Nucleus accumbens (tissue), 56 donors: Measurements from ENCODE around the gene GNG3.
A peak's percentile ranks its signal among the peaks of the same experiment; 100 is the strongest.
"Not testable (repeated sequence)": the region's sequence is repeated elsewhere in the genome, so short reads cannot be mapped to it uniquely, and the experiment has no call there.

Experiments
- DNase-seq, 56 donors: peaks; one replicate each; lab custom pipeline; 2025; lab: John Stamatoyannopoulos, UW

GNG3 gene

DNA sequence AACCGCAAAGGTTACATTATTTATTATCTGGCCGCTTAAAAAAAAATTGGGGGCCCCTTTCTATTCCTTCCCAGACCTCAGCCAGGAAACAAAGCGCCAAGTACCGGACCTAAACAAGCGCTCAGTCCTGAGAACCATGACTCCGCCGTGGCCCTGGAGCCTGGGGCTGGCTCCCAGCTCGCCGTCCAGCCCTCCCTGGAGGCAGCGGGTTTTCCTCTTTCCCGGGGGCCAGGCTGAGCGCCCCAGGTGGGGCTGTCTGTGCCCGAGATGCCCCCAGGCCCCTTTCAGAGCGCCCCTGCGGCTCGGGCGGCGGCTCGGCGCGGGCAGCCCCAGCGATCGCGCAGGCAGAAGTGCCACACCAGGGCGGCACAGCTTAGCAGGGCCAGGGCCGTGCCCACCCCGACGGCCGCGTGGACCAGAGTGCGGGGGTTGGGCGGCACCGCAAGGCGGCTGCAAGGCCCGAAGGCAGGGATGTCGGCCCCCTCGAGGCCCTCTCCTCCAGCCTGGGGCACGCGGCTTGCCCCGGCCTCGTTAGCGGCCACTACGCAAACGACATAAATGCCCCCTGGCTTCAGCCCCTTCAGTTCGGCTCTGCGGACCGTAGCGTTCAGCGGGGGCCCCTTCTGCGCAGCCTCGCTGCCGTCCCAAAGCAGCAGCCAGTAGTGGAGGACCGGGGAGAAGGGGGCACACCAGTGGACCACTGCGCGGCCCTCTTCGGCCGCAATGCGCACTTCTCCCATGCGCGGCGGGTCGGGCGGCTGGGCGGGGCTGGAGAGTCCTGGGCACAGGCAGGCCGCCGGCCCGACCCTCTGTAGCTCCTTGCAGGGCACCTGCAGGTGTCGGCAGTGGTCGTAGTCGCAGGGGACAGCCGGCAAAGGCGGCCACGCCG is 19.7 kb upstream of the GNG3 start:
- no peak for DNase-seq

DNA sequence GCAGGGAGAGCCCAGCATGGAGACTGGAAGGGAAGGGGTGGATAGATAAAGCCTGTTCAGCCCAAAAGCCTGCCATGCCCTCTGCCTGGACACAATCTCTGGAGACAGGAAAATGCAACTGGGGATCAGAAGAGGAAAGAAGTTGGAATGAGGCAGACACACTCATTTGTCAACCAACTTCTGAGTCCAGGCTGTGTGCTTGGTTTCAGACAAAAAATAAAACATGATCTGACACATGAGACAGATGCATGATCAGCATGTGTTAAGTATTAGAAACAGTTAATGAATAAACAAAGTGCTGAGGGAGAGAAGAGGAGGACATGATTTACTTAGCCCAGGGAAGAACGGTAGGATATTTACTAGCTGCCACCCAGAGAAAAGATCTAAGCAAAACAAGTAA is 19.0 kb upstream of the GNG3 start:
- no peak for DNase-seq

DNA sequence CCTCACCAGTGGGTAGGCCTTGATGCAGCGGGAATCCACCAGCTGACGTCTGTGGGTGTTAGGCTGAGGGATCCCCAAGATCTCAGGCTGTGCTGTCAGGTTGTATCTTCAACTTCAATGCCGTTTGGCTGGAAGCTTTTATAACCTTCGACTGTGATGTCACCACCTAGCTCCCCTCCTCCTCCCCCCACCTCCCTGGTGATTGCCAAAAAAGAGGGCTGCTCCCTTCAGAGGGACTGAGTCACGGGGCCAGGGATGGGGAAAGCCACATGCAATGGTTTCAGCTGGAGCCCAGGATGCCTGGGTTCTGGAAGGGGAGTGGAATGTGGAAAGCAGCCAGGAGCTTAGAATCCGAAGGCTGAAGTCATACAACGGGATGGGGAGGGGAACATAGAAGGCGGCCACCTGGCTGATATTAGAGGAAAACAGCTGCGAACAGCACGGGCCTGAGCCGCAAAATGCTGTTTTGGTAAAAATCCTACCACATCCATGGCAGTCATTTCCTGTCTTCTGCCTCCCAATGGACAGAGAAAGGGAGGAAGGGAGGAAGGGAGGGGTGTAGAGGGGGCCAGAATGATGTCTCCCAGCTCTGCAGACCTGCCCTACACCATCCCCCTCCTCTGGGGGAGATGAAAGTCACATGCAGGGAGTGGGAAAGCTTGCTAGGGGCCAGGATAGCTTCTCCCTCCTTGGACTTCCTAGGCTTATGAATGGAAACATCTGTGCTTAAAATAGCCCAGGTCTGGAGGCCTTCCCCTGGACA is 17.9 kb upstream of the GNG3 start, which contains the start of gene LRRN4CL:
Gene LRRN4CL, minus strand, starts transcription at position 110 of the 763 bp plus-strand sequence. CDS start 1,022 bp downstream, outside the sequence.
- peak in 32 of 56 donors; percentile 7 to 75 (median 38) for DNase-seq

DNA sequence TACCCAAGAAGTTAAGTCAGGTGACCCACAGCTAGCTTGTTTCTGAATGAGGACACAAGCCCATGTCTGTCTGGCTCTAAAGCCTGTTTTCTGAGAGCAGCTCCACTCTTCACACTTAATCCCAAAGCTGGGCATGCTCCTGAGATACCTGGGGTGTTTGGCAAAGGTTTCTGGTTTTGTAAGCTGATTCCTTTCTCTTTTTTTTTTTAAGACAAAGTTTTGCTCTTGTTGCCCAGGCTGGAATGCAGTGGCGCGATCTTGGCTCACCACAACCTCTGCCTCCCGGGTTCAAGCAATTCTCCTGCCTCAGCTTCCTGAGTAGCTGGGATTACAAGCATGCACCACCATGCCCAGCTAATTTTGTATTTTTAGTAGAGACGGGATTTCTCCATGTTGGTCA is 13.9 kb upstream of the GNG3 start:
- DNase-seq, result not testable (repeated sequence)

DNA sequence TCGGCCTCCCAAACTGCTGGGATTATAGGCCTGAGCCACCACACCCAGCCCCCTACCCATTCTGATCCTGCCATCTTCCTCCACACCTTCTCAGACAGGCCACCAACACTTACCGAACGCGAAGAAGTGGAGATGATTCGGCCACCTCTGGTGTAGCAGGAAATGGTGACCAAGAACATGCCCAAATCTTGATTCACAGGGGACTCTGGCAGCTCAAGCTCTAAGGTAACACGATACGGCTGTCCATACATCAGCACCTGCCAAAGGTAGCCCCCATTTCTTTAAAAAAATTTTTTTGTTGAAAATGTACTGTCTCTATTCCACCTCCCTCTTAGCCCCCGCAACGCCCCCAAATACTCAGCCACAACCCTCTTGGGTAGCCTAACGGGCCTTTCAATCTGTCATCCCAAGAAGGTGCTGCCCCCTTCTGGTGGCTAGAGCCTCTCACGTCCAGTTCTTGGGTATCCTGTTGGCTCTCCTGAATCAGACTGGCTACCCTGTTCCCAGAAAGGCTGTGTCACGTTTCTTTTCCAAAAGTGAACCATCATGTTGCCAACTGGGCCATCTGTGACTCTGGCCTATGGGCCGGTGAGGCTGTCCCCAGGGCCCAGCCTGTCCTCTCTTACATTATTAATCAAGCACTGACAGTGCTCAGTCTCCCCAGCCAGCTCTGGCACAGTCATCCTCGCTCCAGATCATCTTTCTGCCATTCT is 12.9 kb upstream of the GNG3 start:
- DNase-seq, result peak in 47 of 56 donors; percentile 2 to 77 (median 38)

DNA sequence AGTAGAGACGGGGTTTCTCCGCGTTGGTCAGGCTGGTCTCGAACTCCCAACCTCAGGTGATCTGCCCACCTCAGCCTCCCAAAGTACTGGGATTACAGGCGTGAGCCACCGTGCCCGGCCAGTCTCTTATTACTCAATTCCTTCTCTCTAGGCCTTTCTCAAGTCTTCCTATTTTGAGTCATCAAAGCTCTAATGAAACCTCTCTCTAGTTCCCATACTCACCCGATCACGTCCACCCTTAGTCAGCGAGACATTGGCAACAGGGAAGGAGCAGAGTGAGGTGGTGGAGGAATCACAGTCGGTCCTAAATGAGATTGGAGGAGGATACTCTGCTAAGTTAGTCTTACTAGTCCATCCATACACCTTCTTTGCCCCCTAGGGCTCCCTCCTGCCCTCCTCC is 5.2 kb upstream of the GNG3 start:
- no peak for DNase-seq

DNA sequence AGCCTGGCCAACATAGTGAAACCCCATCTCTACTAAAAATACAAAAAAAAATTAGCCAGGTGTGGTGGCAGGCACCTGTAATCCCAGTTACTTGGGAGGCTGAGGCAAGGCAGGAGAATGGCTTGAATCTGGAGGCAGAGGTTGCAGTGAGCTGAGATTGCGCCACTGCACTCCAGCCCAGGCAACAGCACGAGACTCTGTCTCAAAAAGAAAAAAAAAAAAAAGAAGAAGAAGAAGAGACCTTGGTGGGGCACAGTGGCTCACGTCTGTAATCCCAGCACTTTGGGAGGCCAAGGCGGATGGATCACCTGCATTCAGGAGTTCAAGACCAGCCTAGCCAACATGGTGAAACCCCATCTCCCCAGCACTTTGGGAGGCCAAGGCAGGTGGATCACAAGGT is 3.6 kb upstream of the GNG3 start:
- not testable (repeated sequence) for DNase-seq

DNA sequence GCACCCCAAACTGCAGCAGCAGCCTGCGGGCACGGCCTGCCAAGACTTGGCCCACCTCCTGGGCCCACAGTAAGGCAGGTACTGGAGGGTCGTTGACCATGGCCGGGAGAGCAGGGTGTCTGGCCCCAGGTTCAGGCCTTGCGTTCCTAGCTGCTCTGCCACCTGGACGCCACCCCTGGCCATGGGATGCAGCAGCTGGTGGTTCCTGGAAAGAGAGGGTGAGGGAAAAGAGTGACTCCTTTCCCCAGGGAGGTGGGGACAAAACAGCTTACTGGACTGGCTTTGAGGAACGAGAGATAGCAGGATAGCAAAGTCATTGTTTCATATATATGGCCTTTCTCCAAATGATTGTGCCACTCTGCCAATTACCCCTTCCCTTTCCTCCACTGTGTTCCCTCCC is 2.1 kb upstream of the GNG3 start:
- no peak for DNase-seq

DNA sequence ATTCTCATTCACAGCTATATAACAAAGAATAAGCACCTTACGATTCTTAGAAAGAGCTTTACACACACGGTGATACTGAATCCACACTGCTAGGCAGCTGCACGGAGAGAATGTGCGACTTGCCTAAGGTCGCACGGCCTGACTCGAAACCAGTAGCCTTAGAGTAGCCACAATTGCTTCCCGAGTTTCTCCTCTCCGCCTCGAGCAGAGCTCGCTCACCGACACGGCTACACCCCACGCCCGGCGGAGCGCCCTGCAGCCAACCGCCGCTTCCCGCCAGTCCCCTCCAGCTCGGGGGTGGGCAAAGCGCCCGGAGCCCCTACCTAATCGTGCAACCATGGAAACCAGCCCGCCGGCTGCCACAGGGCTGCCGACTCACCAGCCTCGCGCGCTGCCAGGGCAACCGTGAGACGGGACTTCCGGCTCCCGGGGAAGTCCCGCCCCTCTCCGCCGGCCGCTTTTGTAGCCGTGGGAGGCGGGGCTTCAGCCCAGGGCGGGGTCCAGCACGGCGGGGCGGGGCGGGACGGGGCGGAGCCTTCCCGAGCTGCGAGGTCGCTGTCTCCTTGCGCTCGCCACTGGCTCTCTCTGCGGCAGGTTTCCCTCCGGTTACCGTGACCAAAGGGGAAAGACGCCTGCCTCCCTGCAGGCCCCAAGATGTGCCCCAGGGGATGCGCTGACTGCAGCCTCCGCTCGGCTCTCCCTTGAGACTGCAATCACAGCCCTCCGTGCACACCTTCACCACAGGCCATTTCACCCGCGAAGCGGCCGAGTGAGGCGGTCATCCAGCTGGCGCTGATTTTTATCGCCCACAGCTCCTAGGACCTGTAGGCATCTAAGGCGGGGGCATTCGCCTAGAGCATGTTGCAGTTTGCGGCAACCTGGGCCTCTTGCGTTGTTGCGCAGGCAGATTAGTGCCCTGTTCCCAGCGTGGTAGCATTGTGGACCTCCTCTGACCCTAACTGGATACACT is 1.3 kb upstream of the GNG3 start:
- DNase-seq, result peak; percentile 61 to 98 (median 92)

DNA sequence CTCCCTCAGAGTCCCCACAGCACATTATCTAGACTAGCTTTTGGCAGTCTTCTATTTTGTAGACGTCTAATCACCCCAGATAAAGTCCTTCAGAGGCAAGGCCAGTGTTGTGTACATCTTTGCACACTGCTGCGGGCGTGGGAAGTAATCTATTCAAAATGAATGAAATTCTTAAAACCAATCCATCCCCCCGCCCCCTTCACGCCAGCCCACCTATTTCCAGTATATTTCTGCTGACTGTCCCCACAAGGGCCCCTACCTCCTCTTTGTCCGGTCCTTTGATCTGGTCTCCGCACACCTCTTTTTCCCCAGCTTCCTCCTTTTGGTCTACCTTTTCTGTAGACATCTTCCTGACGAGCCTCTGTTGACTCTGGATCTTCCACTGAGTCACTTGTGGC is 627 bp upstream of the GNG3 start:
- peak in 3 of 56 donors; percentile 40 to 53 (median 42) for DNase-seq

DNA sequence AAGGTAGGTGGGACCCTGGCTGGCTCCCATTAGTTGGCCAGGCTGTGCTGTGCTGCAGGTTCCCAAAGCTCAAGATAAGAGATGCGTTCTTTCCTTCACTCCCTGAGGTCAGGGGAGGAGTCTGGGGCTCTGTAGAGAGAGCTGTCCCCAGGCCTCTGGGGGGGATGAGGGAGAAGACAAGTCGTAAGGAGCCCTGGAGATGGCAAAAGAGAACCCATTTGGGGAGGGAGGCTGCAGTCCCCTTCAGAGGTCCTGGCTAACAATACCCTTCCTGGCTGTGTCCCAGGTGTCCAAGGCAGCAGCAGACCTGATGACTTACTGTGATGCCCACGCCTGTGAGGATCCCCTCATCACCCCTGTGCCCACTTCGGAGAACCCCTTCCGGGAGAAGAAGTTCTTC is 916 bp downstream of the GNG3 start:
- DNase-seq, result peak in 3 of 56 donors; percentile 10 to 26 (median 15)

DNA sequence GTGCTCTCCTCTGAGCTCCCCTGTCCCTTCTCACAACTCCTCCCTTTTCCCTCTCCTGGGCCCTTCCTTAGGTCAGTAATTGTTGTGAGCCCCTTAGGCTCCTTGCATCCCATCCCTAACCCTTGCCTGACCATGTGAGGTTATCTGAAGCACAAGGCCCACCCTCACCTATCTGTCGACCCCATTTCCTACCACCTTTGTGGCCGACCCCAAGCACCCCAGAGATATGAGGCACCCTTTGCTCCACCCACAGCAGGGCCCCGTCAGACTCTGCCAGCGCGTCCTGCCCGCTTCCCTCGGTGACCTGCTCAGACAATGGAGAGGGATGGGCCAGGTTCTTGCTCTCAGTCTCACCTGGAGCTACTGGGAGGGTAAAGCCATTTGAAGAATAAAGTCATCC is 1.3 kb downstream of the GNG3 start:
- peak in 8 of 56 donors; percentile 26 to 64 (median 46) for DNase-seq

DNA sequence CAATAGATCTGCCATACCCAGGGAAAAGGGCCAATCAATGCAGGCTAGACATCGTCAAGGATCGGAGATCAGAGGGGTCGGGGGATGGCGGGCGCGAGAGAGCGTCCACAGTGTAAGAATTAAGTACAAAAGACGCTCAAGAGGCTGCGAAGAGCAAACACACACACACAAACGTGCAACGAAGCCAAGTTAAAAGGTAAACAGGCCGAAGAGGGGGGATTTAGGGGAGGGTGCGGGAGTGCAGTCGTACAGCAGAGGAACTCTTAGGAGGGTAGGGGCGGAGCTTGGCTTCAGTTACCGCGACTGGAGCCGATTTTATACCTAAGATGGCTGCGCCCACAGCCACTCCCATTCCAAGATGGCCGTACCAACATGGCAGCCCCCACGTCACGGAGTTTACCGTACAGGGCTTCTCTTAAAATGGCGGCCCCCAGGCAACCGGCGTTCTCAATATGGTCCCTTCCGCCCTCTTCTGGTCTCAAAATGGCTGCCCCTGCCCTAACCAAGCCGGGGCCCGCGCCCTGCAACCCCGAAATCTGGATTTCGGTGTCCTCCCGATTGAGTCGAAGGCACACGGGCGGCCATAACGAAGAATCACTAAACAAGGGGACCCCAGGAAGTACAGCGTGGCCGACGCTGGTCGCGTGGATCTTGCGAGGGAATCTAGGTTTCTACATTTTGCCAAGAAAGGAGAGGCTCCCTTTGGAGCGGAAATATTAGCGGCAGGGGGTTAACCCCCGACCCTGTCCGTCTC is 1.9 kb downstream of the GNG3 start:
- peak in 55 of 56 donors; percentile 74 to 98 (median 94) for DNase-seq

DNA sequence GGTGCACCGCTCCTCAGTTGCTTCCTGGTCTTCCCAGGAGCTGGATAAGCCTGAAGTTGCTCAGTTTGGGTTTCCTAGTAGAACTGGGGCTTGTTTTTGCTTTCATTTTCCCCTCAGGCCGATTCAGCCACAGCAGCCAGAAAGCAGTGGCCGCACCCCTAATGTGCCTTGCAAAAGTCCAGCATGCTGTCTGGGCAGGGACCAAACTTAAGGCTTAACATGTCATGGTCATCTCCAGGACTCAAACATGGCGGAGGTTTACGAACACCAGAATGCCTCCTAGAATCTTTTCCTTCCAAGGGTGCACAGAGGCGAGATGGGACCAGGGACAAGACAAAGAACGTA is 2.5 kb downstream of the GNG3 start:
- DNase-seq, result peak in 3 of 56 donors; percentile 54 to 73 (median 70)

DNA sequence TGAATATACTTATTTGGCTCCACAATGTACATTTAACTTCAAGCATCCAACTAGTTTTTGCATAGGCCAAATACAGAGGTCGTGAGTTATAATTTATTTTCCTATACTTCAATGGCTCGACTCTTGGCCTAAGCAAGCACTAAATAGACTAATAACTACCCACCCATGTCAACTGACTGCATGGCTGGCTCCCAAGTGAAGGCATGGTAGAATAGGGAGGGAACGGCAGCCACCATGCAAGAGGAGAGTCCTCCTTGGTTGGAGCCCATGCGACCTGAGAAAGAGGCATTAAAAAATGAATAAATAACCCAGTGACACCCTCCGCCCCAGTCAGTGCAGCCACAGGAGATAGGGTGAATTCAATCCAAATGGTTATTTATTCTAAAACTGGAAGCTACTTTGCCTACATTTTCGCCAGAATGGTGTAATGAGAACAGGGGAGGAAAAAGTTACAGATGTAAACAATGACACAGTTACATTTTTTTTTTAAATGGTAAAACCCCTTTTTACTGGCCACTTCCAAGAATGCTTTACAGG is 4.9 kb downstream of the GNG3 start:
- no peak for DNase-seq

DNA sequence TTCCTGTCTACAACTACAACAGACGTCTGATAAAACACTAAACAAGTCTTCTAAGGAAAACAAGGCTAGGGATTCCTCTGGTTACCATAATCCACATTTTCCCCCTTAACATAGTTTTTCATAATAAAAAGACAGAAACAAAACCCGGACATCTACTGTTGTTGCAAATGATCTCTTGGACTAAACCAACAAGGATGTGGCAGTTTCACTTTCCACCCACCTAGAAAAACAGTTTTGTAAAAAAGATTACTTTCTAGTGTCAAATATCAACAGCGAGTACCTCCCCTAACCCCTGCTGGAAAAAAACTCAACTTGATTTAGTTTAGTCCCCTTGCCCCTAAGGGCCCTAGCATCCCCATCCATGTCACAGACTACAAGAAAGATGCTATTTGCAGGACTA is 5.4 kb downstream of the GNG3 start:
- no peak for DNase-seq

DNA sequence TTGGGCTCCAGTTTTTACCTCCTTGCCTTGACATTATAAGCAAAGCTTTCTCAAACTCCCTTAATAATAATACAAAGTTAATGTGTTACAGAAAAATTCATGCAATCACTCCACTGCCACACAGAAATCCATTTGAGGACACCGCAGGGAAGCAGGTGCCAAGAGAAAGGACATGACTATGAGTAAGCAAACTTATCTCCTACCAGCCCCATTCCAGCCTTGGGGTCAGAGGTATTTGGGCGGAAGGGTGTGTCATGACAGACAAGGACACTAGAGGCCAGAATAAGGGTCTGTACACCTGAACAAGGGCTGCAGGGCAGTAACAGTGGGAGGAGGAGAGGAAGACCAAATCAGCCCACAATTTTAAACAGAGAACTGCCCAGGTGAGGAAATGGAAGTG is 5.9 kb downstream of the GNG3 start:
- DNase-seq, result no peak
